ENCODE measurements around the gene B4GALT5.
"Not testable (repeated sequence)": the region's sequence is repeated elsewhere in the genome, so short reads cannot be mapped to it uniquely, and the experiment has no call there.

The B4GALT5 gene

GRCh38 chr20:49729780-49730179 lies 16.1 kb upstream of the B4GALT5 start:
- DNase-seq (ENCODE audit: low spot score), result no peak

GRCh38 chr20:49727894-49728885 lies 14.5 kb upstream of the B4GALT5 start:
- no peak for DNase-seq (ENCODE audit: low spot score)

- no peak for DNase-seq (ENCODE audit: low spot score)
These were observed 13.8 kb upstream of the B4GALT5 start for GRCh38 chr20:49727478-49727877.

DNA sequence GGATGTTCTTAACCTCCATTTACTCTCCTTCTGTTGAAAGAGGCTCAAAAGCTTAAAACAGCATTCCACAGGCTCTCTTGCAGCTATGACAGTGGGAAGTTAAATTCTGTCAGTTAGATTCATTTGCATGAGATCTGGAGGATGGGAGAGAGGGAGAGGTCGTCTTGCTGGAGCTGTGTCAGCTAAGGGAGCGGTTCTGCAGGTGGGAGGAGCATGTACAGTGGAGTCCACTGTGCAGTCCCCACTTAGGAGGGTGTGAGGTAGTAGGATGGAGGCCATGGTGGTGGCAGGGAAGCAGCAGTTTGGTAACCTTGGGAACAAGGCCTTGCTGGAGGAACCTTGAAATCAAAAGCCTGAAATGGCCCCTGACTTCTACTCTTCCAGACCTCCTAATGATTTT lies 12.0 kb upstream of the B4GALT5 start:
- DNase-seq (ENCODE audit: low spot score), result no peak

DNA sequence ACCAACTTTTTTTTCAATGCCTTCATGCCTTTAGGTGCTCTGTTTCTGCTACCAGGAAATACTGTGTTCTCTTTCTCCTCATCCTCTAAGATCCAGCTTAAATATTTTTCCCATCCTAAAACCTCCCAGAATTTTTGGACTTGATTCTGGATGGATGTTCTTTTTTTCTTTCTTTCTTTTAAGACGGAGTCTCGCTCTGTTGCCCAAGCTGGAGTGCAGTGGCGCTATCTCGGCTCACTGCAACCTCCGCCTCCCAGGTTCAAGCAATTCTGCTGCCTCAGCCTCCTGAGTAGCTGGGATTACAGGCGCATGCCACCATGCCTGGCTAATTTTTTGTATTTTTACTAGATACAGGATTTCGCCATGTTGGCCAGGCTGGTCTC lies 11.5 kb upstream of the B4GALT5 start:
- not testable (repeated sequence) for DNase-seq (ENCODE audit: low spot score)

GRCh38 chr20:49724408-49725223 lies 10.9 kb upstream of the B4GALT5 start:
- no peak for DNase-seq (ENCODE audit: low spot score)

- DNase-seq (ENCODE audit: low spot score), result not testable (repeated sequence)
These were observed 10.1 kb upstream of the B4GALT5 start for GRCh38 chr20:49723758-49724157.

DNA sequence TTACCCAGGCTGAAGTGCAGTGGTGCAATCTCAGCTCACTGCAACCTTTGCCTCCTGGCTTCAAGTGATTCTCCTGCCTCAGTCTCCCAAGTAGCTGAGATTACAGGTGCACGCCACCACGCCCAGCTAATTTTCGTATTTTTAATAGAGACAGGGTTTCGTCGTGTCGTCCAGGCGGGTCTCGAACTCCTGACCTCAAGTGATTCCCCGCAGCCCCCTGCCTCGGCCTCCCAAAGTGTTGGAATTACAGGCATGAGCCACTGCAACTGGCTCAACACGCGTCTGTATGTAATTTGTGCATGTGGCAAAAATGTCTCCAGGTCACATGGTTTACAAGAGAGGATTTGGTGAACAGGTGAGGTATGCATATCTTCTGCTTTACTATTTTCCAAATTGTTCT lies 7.6 kb upstream of the B4GALT5 start:
- not testable (repeated sequence) for DNase-seq (ENCODE audit: low spot score)

DNA sequence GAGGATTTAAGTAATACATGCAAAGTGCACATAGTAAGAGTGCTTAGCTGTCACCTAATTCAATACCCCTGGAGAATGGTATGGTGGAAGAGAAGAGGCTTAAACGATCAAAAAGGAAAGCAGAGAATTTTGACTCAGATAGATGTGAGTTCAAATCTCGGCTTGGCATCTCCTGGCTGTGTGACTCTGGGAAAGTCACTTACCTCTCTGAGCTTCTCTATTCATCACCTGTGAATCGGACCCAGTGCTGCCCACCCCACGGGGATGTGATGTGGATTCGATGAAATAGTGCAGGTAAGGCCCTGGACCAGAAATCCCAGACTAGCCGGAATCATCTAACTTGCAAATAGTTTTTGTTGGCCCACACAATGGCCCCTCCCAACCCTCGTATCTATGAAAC lies 1.8 kb upstream of the B4GALT5 start:
- no peak for DNase-seq (ENCODE audit: low spot score)

DNA sequence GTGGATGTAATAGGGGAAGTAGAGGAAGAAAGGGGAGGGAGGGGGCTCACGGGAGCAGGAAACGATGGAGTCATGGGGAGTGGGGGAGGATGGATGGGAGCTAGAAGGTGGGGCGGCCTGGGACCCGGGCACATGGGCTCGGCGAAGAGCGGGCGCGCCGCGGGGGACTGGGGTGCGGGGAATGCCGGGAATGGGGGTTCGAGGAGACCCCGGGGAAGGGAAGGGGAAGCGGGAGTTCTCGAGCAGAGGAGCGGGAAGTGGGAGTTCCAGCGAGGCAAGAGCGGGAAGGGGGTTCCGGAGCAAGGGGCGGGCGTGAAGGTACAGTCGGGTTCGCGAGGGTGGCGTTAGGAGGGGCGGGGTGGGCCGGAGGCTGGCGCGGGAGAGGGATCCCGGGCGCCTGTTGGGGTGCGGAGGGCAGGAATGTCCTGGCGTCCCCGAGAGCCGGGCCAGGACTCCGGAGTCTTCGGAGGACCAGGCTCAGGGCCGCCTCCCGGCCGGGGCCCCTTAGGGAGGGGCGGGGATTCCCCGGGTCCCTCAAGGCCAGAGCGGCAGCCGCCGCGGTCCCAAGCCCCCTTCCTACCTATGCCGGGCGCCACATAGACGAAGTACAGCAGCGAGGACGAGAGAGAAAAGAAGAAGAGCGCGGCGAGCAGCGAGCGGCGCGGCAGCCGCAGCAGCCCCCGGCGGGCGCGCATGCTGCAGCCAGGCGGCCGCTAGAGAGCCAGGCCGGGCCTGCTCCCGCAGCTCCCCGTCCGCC lies 504 bp downstream of the B4GALT5 start:
- DNase-seq (ENCODE audit: low spot score), result no peak

- DNase-seq (ENCODE audit: low spot score), result no peak
These were observed 1.1 kb downstream of the B4GALT5 start for GRCh38 chr20:49712646-49712995.

- DNase-seq (ENCODE audit: low spot score), result no peak
These were observed 1.6 kb downstream of the B4GALT5 start for GRCh38 chr20:49712118-49712517.

- DNase-seq (ENCODE audit: low spot score), result no peak
These were observed 2.1 kb downstream of the B4GALT5 start for GRCh38 chr20:49711667-49711987.

GRCh38 chr20:49710971-49711666 lies 2.6 kb downstream of the B4GALT5 start:
- no peak for DNase-seq (ENCODE audit: low spot score)

DNA sequence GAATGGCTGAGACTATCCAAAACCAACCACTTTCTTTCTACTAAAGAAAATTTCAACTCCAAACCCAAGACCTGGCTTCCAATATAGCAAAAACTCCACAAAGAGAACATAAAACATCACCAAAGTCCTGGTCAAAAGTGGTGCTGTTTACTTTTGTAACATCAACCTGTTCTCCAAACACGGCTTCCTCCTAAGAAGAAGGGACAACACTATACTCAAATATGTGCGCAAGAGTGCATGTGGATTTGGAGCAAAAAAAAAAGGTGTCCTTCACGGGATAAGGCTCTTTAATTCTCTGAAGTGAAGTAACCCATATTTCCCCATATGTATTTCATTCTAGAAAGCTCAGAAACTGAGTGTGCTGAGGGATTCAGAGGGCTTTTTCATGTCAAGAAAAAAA lies 6.6 kb downstream of the B4GALT5 start:
- no peak for DNase-seq (ENCODE audit: low spot score)

GRCh38 chr20:49706630-49707091 lies 7.0 kb downstream of the B4GALT5 start:
- DNase-seq (ENCODE audit: low spot score), result no peak

GRCh38 chr20:49705893-49706292 lies 7.8 kb downstream of the B4GALT5 start:
- DNase-seq (ENCODE audit: low spot score), result not testable (repeated sequence)

DNA sequence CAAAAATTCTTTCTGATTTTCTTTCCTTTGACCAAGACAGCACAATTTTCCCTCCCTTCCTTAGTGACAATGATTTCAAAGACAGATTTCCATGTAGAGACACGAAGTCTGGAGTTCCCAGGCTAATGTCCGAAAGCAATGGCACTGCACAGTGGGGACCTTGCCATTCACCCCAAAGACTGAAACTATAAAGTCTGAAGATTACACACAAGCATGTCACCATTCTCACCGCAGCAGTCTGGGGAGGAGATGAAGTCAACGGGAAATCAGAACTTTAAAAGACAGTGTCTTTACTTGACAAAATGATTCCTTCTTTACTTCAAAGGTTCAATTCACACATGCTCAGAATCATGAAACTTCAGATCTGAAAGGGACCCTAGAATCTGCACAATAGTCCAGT lies 8.3 kb downstream of the B4GALT5 start:
- no peak for DNase-seq (ENCODE audit: low spot score)

GRCh38 chr20:49704932-49705336 lies 8.7 kb downstream of the B4GALT5 start:
- no peak for DNase-seq (ENCODE audit: low spot score)

- DNase-seq (ENCODE audit: low spot score), result no peak
These were observed 11.8 kb downstream of the B4GALT5 start for GRCh38 chr20:49701916-49702315.

- DNase-seq (ENCODE audit: low spot score), result no peak
These were observed 12.4 kb downstream of the B4GALT5 start for GRCh38 chr20:49701241-49701790.
